ENCODE results near the gene SORBS1. TPM values are rescaled to one million over a fixed set of nuclear protein-coding genes. Genes with fewer than 3 reads are reported as not detected.
A peak's percentile ranks its signal among the peaks of the same experiment; 100 is the strongest.
"Not testable (repeated sequence)": the region's sequence is repeated elsewhere in the genome, so short reads cannot be mapped to it uniquely, and the experiment has no call there.

SORBS1 gene
- total RNA-seq, 1 experiment from 2014 or later = 39.9 TPM

GRCh38 chr10:95350830-95351228 lies 210.3 kb downstream of the SORBS1 start:
- ATAC-seq = no peak
- Mint-ChIP-seq H3K27me3 (ENCODE audit: low read depth) (no peaks in the 10 kb centered on the region), H3K36me3 (peaks cover 16% of the 10 kb centered on the region)

GRCh38 chr10:95350219-95350829 lies 210.8 kb downstream of the SORBS1 start:
- no peak for DNase-seq (ENCODE audit: low spot score)
- Mint-ChIP-seq H3K27ac (no peak overlapping the region), H3K9me3 (no peaks in the 10 kb centered on the region), H3K4me3 (no peak overlapping the region), H3K4me1 (peaks cover 10% of the 10 kb centered on the region), H3K36me3 (peaks cover 13% of the 10 kb centered on the region), H3K27me3 (ENCODE audit: low read depth) (no peaks in the 10 kb centered on the region)
- no peak for TF ChIP-seq GRHL2 (CRISPR knock-in tag; IDR thresholded peaks at IDR 0.05; ENCODE audit: insufficient replicate concordance, severe bottlenecking)
- TF ChIP-seq PRDM15 (CRISPR knock-in tag; IDR thresholded peaks at IDR 0.05) = no peak
- ChIA-PET CTCF (interaction anchor here (0.7 to 2.2 kb wide), 2 partner anchors 25 to 108 kb away, joined by 5 to 8 read pairs; no protein-coding TSS in a partner anchor), POLR2A (no interaction called here)
- ATAC-seq = no peak

More at GRCh38 chr10:95350830-95351228, 210.3 kb downstream of the SORBS1 start:
- TF ChIP-seq ZMAT4 (CRISPR knock-in tag; IDR thresholded peaks at IDR 0.05) (no peak), ZNF532 (CRISPR knock-in tag; IDR thresholded peaks at IDR 0.05; ENCODE audit: borderline replicate concordance) (no peak)
- Mint-ChIP-seq H3K4me3 (no peak overlapping the region), H3K4me1 (peaks cover 10% of the 10 kb centered on the region), H3K27ac (no peak overlapping the region), H3K9me3 (no peaks in the 10 kb centered on the region)
- no peak for DNase-seq (ENCODE audit: low spot score)
- POLR2A ChIA-PET = no interaction called here
- CTCF ChIA-PET = interaction anchor here (2.2 kb wide), 1 partner anchor 24 kb away, joined by 8 read pairs; no protein-coding TSS in a partner anchor

GRCh38 chr10:95347402-95347766 lies 213.8 kb downstream of the SORBS1 start:
- POLR2A ChIA-PET = interaction anchor here (0.5 kb wide), 1 partner anchor 348 kb away, joined by 8 read pairs; no protein-coding TSS in a partner anchor

GRCh38 chr10:95346715-95347401 lies 214.3 kb downstream of the SORBS1 start:
- no peaks in the 10 kb centered on the region for H3K9me3 Mint-ChIP-seq
- H3K27me3 Mint-ChIP-seq (ENCODE audit: low read depth) = no peaks in the 10 kb centered on the region
- H3K4me1 Mint-ChIP-seq = peaks cover 20% of the 10 kb centered on the region
- H3K36me3 Mint-ChIP-seq = peaks cover 3% of the 10 kb centered on the region; the same call in 1 of the 2 replicates
- CTCF ChIA-PET = interaction anchor here (1.0 to 2.0 kb wide), 8 partner anchors 14 to 347 kb away, joined by 3 to 7 read pairs (median 4); partner anchors contain the start of gene TCTN3
- ATAC-seq = peak; percentile 79
- TF ChIP-seq ZBTB43 (CRISPR knock-in tag; IDR thresholded peaks at IDR 0.05) (no peak), ZNF219 (CRISPR knock-in tag; IDR thresholded peaks at IDR 0.05; ENCODE audit: borderline replicate concordance) (no peak), ELF4 (CRISPR knock-in tag; IDR thresholded peaks at IDR 0.05; ENCODE audit: low read depth) (no peak), TEAD1 (CRISPR knock-in tag; IDR thresholded peaks at IDR 0.05) (peak; percentile 84; the same call in 1 of the 2 replicates)
- no peak overlapping the region for H3K4me3 Mint-ChIP-seq
- POLR2A ChIA-PET = interaction anchor here (0.5 to 0.6 kb wide), 2 partner anchors 55 to 348 kb away, joined by 3 to 8 read pairs; no protein-coding TSS in a partner anchor
- DNase-seq (ENCODE audit: low spot score) = no peak
- 0 out of 2 replicates have a peak overlapping the region, but pooled peaks have one; percentile 33 for H3K27ac Mint-ChIP-seq

More at GRCh38 chr10:95347402-95347766, 213.8 kb downstream of the SORBS1 start:
- not testable (repeated sequence) for H3K36me3 Mint-ChIP-seq; DNase-seq (ENCODE audit: low spot score); H3K27me3 Mint-ChIP-seq (ENCODE audit: low read depth); H3K27ac Mint-ChIP-seq; H3K4me3 Mint-ChIP-seq; H3K9me3 Mint-ChIP-seq; ATAC-seq
- H3K4me1 Mint-ChIP-seq = peaks cover 17% of the 10 kb centered on the region
- CTCF ChIA-PET = interaction anchor here (1.0 to 2.1 kb wide), 9 partner anchors 14 to 346 kb away, joined by 3 to 8 read pairs (median 4); partner anchors contain the start of gene TCTN3

All from WTC11 (cell line).